Omental fat pad (tissue), 4 donors: ENCODE results near the gene PPP1R12B. TPM values are rescaled to one million over a fixed set of nuclear protein-coding genes. Genes with fewer than 3 reads are reported as not detected.
"Not testable (repeated sequence)": the region's sequence is repeated elsewhere in the genome, so short reads cannot be mapped to it uniquely, and the experiment has no call there.

Experiments used
- ATAC-seq: fragments of 150-250 bp; one replicate; pipeline ENCODE4 v1.9.1; 2016; ENCODE audit warnings: mild to moderate bottlenecking, moderate library complexity; ENCODE audit not compliant: low FRiP score
- DNase-seq: peaks from one replicate; pipeline ENCODE4 v3.0.0-alpha.2; 2019; ENCODE audit warnings: low spot score
- total RNA-seq, 4 donors: library from RNA; depleted of rRNA; stranded (reverse); fragments of >200 nt; gene quantifications; one replicate each; pipeline ENCODE4 v1.1.0, GENCODE V29; 2016
- TF ChIP-seq, protein P1 (sequence below), 3 donors: fragments of 450-650 bp; IDR thresholded peaks; one replicate each; pipeline ENCODE4 v1.5.1; 2016 to 2017; ENCODE audit warnings: antibody characterized with exemption in 3 of 3, mild to moderate bottlenecking in 3 of 3, moderate library complexity in 2 of 3

PPP1R12B gene
- total RNA-seq, 4 donors from 2014 or later, result 44.5 to 92.1 (median 53.7) TPM

DNA sequence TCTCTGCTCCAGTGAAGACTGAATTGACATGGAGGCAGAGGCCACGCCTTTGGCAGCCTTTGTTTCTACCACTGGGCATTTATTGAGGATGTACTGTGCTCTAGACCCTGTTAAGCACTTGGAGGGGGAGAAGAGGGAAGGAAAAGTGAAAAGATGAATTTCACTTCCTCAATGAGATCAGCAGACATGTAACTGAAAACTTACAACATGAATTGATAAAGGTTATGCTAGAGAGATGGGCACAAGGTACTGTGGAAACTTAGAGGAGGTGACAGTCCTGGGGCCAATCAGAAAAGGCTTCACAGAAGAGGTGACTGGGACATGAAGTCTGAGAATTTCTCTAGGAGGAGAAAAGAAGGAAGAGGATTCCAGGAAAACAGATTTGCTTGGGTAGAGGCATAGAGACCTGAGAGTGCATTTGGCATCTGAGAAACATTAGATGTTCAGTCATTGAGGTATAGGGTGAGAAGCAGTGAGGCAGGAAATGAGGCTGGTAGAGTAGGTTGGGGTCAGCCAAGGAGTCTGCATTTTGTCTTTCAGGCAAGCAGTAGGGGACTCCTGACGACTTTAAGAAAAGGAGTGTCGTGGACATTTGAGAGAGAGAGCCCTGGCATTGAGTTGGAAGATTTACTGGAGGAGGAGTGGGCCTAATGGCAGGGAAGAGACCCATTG lies 248.7 kb downstream of the PPP1R12B start:
- TF ChIP-seq, protein P1, sequence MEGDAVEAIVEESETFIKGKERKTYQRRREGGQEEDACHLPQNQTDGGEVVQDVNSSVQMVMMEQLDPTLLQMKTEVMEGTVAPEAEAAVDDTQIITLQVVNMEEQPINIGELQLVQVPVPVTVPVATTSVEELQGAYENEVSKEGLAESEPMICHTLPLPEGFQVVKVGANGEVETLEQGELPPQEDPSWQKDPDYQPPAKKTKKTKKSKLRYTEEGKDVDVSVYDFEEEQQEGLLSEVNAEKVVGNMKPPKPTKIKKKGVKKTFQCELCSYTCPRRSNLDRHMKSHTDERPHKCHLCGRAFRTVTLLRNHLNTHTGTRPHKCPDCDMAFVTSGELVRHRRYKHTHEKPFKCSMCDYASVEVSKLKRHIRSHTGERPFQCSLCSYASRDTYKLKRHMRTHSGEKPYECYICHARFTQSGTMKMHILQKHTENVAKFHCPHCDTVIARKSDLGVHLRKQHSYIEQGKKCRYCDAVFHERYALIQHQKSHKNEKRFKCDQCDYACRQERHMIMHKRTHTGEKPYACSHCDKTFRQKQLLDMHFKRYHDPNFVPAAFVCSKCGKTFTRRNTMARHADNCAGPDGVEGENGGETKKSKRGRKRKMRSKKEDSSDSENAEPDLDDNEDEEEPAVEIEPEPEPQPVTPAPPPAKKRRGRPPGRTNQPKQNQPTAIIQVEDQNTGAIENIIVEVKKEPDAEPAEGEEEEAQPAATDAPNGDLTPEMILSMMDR (IDR thresholded peaks at IDR 0.05), result no peak
- no peak for DNase-seq
- no peak for ATAC-seq

DNA sequence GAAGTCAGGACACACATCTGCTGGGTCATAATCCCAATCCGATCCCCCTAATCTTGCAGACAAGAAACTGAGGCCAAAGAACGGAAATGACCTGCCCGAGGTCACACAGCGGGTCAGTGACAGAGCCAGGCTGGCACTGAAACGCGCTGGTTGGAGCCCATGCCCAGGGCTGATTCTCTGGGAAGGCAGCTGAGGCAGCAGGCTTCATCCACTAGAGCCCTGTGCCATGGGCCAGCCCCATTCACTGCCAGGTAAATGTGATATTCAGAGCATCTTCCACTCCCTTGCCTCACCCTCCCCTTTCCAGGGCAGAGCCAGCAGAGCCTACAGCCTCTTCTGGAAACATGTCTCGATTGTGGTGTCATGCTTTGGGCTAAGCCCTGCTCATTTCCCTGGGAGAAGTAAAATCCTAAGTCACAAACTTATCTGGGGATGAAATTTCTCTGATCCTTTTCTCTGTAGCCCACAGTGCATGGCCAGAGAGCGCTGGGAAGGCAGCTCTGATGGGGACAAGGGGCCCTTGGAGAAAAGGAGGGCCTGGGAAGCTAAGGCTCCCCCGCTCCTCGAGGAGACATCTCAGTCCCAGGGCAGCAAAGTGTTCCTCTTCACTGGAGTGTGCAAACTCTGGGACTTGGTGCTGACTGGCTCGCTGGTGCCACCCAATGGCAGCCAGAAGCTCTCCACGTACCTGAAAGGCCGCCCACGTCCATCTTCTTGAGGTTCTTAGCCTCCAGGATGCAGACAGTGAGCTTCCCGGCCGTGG lies 251.4 kb downstream of the PPP1R12B start:
- DNase-seq (no peak), ATAC-seq (peak; percentile 52)
- TF ChIP-seq, protein P1 (IDR thresholded peaks at IDR 0.05), result peak in 1 of 3 donors; percentile 48

DNA sequence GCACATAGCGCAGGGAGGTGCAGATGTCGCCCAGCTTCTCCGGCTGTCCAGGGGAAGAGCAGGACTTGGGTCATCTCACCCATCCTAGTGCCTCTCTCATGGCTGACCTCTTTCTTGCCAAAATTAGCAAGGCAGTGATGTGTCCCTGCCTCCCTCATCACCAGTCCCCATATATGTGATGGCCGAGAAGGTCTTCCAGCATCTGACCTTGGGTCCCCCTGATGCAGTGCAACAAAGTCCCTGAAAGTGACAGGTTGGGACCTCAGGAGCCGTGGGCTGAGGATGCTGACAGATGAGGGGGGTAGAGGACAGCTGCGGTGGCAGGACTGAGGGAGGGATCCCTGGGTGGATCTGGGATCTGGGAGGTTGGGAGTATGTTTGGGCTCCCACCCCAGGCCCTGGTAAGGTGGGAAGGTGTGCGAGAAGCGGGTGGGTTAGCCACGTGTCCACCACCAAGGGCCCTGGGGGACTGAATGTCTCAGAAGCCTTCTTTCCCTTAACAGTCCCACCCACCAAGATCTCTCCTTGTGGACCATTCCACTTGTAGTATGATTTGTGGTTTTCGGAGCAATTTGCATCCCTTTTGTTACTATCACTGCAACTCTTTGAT lies 252.0 kb downstream of the PPP1R12B start:
- TF ChIP-seq, protein P1 (IDR thresholded peaks at IDR 0.05), result no peak
- ATAC-seq, result no peak
- no peak for DNase-seq

DNA sequence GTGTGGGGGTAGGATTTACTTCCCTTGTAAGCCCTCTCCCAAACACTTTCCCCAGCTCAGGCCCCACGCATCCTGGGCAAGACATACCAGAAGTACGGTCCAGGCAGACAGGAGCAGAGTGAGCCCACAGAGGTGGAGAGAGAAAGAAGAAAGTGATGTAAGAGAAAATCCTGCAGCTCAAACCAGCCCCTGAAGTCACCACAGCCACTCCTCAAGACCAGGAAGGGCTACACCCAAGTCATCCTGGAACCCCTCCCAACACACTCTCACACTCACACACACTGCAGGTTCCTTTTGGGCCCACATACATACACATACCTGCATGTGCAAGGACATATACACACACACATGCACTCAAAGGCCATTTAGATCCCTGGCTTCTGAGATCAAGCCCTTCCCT lies 254.9 kb downstream of the PPP1R12B start:
- ATAC-seq, result no peak
- TF ChIP-seq, protein P1 (IDR thresholded peaks at IDR 0.05), result no peak
- DNase-seq, result no peak

DNA sequence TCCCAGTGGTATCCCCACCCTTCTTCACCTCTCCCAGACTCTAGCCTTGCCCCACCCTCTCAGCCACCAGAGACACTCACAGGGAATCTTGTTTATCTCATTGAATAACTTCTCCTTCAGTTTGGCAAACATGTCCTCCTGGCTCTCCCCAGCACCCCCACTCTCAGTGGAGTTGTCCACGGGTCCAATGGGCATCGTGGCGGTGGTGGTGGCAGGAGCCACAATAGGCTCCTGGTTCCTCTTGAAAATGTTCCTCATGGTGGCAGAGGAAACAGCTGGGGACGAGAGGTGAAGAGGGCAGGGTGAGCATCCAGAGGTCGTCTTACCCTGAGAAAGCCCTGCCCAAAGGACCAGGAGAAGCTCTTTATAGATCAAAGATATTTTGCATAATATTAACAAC lies 257.0 kb downstream of the PPP1R12B start:
- DNase-seq (no peak), ATAC-seq (no peak)
- TF ChIP-seq, protein P1 (IDR thresholded peaks at IDR 0.05), result no peak

DNA sequence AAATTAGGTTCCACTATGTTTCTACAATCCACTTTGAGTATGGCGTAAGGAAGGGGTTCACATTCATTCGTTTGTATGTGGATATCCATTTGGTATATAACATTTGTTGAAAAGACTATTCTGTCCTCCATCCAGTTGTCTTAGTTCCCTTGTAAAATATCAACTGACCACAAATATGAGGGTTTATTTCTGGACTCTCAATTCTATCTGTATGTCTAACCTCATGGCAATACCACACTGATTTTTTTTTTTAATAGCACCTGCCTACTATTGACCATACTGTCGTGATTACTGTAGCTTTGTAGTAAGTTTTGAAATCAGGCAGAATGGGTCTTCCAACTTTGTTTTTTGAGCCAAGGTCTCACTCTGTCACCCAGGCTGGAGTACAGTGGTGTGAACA lies 263.5 kb downstream of the PPP1R12B start:
- not testable (repeated sequence) for ATAC-seq

DNA sequence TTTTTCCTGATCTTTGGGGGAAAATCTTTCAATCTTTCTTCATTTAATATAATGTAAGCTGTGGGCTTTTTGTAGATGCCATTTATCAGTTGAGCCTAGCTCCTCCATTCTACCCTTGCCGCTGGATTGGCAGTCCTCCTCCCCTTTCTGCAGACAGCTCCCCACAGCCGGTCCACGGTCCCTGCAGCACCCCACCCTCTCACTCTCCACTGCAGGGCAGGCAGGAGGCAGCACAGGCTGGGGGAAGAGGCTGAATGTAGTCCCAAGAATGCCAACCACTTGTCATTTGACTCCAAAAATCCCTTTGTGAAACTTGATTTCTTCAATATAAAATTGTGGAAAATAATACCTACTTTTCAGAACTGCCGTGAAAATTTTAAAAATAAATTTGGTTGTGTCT lies 265.1 kb downstream of the PPP1R12B start:
- ATAC-seq, result no peak
- TF ChIP-seq, protein P1 (IDR thresholded peaks at IDR 0.05), result no peak
- DNase-seq, result no peak

More for the DNA sequence above, 263.5 kb downstream of the PPP1R12B start:
- DNase-seq, result not testable (repeated sequence)

DNA sequence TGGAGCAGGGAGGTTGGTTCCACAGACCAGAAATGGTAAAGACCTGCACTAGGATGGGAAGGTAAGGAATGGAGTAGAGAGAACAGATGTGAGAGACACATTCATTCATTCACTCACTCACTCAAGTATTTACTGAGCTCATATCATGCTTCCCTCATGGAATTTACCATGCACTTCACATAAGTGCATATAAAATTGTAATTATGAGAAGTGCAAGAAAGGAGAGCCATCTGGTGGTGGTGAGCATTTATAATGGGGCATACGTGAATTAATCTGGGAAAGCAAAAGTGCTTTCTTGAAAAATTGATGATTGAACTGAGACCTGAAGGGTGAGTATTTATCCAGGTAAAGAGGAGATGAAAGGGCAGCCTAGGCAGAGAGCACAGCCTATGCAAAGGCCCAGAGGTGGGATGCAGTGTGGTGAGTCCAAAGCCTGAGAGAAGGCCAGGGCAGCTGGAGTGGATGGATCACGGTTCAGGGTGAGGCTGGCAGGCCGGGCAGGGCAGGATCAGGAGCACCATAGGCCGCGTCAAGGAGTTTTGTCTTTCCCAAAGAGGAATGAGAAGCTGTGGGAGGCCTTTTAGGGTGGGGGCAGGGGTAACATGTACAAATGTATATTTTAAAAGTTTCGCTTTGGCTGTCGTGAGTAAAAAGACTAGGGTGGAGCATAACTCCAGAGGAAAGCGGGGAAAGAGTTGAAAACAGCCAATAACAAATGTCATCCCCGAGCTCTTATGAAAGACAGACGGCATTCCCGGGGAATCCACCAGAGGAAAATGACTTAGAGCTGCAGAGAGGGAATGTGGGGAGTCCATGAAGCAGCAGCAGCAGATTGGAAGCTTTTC lies 266.1 kb downstream of the PPP1R12B start:
- not testable (repeated sequence) for DNase-seq, ATAC-seq

DNA sequence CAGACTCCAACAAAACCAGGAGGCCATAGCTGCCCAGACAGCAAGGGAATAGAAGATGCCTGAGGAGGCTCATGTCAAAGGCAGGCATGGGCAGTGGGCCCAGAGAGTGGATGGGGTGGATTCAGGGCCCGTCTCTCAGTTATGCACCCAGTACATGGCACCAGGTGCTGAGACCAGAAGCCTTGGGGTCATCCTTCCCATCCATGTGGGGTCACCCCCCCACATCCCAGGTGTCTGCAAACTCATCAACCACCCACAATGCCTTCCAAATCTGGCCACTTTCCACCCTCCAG lies 266.7 kb downstream of the PPP1R12B start:
- ATAC-seq, DNase-seq: not testable (repeated sequence)
